Lower lobe of right lung (tissue), 2 donors: ENCODE results near the gene NPB. TPM values are rescaled to one million over a fixed set of nuclear protein-coding genes. Genes with fewer than 3 reads are reported as not detected.
A peak's percentile ranks its signal among the peaks of the same experiment; 100 is the strongest.

Experiments
- ATAC-seq, 2 donors: fragments of 200-7000 bp; cut with Tn5 transposase; one replicate each; pipeline ENCODE4 v1.9.1; 2020 to 2022; ENCODE audit warnings: mild to moderate bottlenecking in 2 of 2, moderate library complexity in 2 of 2
- DNase-seq: peaks from one replicate; pipeline ENCODE4 v3.0.0-alpha.2; 2020
- H3K27ac ChIP-seq: fragments of 200-600 bp; one replicate; pipeline ENCODE4 v1.8.0; 2022
- H3K27me3 ChIP-seq: fragments of 200-600 bp; one replicate; pipeline ENCODE4 v1.8.0; 2022; ENCODE audit warnings: low read depth
- H3K36me3 ChIP-seq: fragments of 200-600 bp; one replicate; pipeline ENCODE4 v1.8.0; 2022; ENCODE audit warnings: mild to moderate bottlenecking
- H3K4me1 ChIP-seq: fragments of 200-600 bp; one replicate; pipeline ENCODE4 v1.8.0; 2022
- H3K4me3 ChIP-seq: fragments of 200-600 bp; one replicate; pipeline ENCODE4 v1.8.0; 2022; ENCODE audit warnings: mild to moderate bottlenecking
- H3K9me3 ChIP-seq: fragments of 200-600 bp; one replicate; pipeline ENCODE4 v1.8.0; 2022
- intact Hi-C: fragments of 100-400 bp; cut with DNase I; formaldehyde crosslinking; loops from one replicate; pipeline ENCODE4 v1.11.0; 2022
- total RNA-seq: library from RNA; stranded (reverse); fragmentation: NEBNext Ultra II Directional; extraction: Animal tissue kit (Norgen Biotek cat#: 25700); gene quantifications from one replicate; pipeline ENCODE4 v1.2.1, GENCODE V29; 2021
- TF ChIP-seq, protein P1 (sequence below): fragments of 200-600 bp; IDR thresholded peaks from one replicate; pipeline ENCODE4 v1.8.0; 2022; ENCODE audit warnings: antibody characterized with exemption, mild to moderate bottlenecking
- donor health status: DM: no; HTN: yes; CAD: no; lungs with severe emphysema.

The NPB gene
- total RNA-seq, 1 donor from 2014 or later, result 0.71 TPM

DNA sequence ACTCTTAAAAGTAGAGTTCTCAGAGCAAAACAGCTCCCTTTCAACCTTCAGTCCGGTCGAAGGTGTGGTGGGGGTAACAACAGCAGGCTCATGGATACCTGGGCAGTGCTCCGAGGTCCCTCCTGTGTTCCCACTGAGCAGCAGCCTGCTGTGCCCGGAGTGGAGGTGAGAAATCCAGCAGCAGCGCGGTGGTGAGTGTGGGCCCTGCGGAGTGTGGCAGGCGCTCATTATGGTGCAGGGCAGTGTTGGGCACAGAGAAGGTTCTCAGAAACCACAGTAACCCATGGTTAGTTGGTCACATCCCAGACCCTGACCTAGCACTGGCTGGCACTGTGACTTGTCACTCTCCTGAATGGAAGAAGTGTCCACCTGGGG lies 36.7 kb upstream of the NPB start:
- H3K4me1 ChIP-seq, result peaks cover 76% of the 10 kb centered on the region
- TF ChIP-seq, protein P1, sequence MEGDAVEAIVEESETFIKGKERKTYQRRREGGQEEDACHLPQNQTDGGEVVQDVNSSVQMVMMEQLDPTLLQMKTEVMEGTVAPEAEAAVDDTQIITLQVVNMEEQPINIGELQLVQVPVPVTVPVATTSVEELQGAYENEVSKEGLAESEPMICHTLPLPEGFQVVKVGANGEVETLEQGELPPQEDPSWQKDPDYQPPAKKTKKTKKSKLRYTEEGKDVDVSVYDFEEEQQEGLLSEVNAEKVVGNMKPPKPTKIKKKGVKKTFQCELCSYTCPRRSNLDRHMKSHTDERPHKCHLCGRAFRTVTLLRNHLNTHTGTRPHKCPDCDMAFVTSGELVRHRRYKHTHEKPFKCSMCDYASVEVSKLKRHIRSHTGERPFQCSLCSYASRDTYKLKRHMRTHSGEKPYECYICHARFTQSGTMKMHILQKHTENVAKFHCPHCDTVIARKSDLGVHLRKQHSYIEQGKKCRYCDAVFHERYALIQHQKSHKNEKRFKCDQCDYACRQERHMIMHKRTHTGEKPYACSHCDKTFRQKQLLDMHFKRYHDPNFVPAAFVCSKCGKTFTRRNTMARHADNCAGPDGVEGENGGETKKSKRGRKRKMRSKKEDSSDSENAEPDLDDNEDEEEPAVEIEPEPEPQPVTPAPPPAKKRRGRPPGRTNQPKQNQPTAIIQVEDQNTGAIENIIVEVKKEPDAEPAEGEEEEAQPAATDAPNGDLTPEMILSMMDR, result no peak
- H3K27me3 ChIP-seq, result no peaks in the 10 kb centered on the region
- intact Hi-C loops, result no loop called here
- peaks cover 71% of the 10 kb centered on the region for H3K36me3 ChIP-seq
- H3K27ac ChIP-seq, result no peak overlapping the region
- no peak for ATAC-seq
- H3K4me3 ChIP-seq, result no peak overlapping the region
- H3K9me3 ChIP-seq, result no peaks in the 10 kb centered on the region
- no peak for DNase-seq

DNA sequence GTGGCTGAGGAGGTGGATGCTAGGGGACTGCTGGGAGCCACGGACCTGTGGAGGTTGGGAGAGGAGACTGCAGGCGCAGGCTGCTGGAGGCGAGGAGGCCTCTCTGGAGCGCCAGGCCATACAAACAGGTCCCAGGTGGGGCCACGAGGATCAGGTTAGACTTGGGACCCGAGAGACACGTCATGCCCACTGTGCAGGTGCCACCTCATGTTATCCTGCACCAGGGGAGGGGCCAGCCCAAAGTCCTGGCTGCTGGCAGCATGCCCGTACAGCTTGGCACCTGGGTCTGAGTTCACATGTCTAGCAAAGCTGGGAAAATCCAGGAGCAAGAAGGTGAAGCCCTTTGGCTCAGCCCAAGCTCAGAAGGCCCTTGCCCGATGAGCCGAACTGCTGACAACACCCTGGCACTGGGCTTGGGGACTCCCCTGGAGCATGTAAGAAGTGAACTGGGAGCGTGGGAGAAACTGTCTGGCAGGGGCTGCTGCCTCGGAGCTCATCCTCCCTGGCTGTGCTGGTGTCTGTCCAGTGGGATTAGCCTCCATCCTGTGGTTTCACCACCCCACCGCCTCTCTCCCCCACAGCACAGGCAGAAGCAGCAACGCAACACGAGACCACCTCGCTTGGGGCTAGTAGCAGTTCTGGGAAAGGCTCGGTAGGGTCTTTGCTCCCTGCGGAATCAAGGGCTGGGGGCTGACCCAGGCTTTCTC lies 36.2 kb upstream of the NPB start:
- peaks cover 77% of the 10 kb centered on the region for H3K4me1 ChIP-seq
- no peaks in the 10 kb centered on the region for H3K9me3 ChIP-seq
- peaks cover 71% of the 10 kb centered on the region for H3K36me3 ChIP-seq
- no peak overlapping the region for H3K4me3 ChIP-seq
- intact Hi-C loops, result no loop called here
- TF ChIP-seq, protein P1, result no peak
- DNase-seq (no peak), ATAC-seq (no peak)
- no peaks in the 10 kb centered on the region for H3K27me3 ChIP-seq
- H3K27ac ChIP-seq, result peak overlapping the region; percentile 65

DNA sequence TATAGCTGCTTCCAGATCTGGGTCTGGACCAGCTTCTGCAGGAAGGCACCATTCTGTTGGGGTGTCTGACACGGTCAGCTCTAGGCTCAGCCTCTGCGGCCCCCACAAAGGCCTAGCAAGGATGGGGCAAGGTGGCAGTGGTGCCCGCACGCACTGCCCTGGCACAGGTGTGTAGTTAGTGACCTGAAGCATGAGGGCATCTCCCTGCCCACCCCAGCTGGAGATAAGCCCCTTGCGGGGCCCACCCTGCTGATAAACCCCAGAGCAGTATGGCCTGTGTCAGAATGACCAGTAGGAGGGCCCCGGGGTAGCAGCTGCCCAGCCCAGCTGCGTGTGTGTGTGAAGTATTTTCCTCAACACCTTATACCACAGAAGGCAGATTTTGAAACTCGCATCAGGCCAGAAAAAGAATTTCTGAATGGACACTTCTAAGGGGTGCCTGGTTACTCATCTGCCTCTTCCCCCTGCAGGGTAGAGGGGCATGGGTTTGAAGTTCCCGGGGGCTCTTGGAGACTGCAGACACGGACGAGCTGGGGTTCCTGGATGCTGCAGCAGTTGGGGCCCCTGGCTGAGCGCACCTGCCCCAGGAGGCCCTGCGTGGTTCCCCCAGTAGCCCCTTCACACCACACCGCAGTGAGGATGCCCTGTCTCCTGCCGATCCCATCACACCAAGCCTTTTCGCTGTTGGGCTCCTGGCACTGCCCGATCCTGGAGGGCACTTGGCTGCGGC lies 35.4 kb upstream of the NPB start:
- H3K4me3 ChIP-seq, result no peak overlapping the region
- DNase-seq, result no peak
- ATAC-seq, result no peak
- peak overlapping the region; percentile 65 for H3K27ac ChIP-seq
- intact Hi-C loops, result no loop called here
- no peaks in the 10 kb centered on the region for H3K27me3 ChIP-seq
- peaks cover 71% of the 10 kb centered on the region for H3K36me3 ChIP-seq
- no peaks in the 10 kb centered on the region for H3K9me3 ChIP-seq
- TF ChIP-seq, protein P1, result no peak
- peaks cover 76% of the 10 kb centered on the region for H3K4me1 ChIP-seq

DNA sequence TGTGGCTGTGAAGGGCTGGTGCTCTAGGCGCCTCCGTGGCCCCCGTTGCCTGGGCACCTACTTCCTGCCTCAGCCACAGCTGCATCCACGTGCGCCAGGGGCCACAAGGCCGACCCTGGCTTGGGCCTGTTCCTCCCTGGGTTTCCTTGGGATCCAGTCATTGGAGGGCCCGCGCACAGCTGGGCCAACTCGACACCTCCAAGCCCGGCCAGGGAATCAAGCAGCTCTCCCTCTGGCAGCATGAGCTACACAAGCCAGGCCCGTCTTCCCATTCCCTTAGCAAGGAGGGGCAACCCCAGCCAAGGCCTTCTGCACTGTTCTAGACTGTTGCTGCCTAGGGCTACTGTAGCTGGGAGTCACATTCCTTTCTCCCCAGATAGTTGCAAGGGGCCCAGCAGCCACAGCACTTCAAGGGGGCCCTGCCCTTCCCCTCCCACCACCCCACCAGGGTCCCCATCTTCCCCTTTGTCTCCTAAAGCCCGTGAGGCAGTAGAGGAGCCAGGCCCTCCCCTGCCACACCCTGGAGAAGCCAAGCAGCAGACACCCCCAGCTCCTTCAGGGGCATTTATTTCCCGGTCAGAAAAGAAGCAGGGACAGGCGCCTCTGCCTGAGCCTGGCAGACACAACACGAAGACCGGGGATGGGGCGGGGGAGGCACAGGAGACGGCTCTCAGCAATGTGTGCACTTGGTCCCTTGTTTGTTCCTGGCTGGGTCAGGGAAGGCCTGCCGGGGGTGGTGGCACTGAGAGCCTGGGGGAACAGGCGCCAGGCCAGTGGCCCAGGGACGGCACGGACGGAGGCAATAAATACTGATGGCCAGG lies 34.7 kb upstream of the NPB start:
- Histone ChIP-seq H3K27ac (peak overlapping the region; percentile 65), H3K4me3 (no peak overlapping the region), H3K36me3 (peaks cover 71% of the 10 kb centered on the region), H3K27me3 (no peaks in the 10 kb centered on the region), H3K4me1 (peaks cover 72% of the 10 kb centered on the region), H3K9me3 (no peaks in the 10 kb centered on the region)
- TF ChIP-seq, protein P1, result no peak
- intact Hi-C loops, result no loop called here
- DNase-seq (no peak), ATAC-seq (no peak)

DNA sequence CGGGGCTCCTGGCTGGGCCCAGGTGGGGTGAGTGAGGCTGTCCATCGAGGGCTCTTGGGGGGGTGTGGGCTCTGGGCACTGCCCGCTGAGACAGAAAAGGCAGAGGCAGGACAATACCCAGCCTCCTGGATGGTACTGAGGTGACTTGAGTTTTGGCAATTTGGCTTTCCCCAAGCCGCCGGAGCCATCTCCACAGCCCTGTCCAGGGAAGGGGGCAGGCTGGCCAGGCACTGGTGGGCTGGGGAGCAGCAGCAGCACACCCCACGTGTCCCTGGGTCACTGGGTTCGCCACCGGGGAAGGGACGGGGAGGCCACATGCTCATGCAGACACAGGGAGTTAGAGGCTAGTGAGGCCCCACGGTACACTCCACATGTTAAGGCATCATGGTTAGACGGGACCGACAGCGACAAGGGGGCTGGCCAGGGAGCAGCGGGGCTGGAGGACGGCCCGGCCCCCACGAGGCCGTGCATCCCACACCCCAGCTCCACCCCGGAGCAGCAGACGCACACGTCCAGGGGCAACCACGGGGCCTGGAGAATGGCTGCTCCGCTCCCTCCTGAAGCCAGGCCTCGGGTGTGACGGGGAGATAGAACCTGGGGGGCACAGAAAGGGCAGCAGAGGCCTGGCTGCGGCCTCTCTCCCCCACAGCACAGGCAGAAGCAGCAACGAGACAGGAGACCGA lies 33.9 kb upstream of the NPB start:
- no peak for DNase-seq
- TF ChIP-seq, protein P1, result no peak
- Histone ChIP-seq H3K9me3 (no peaks in the 10 kb centered on the region), H3K36me3 (peaks cover 65% of the 10 kb centered on the region), H3K27me3 (no peaks in the 10 kb centered on the region), H3K27ac (peak overlapping the region; percentile 97), H3K4me1 (peaks cover 72% of the 10 kb centered on the region), H3K4me3 (no peak overlapping the region)
- intact Hi-C loops, result no loop called here
- no peak for ATAC-seq
